GM19452 (cell line): ENCODE results near the gene ABO.
"Not testable (repeated sequence)": the region's sequence is repeated elsewhere in the genome, so short reads cannot be mapped to it uniquely, and the experiment has no call there.

Source experiments
- ATAC-seq: cut with Tn5 transposase; IDR thresholded peaks from one replicate; pipeline ENCODE4 v1.9.1; 2021; ENCODE audit not compliant: unreplicated experiment

The ABO gene

DNA sequence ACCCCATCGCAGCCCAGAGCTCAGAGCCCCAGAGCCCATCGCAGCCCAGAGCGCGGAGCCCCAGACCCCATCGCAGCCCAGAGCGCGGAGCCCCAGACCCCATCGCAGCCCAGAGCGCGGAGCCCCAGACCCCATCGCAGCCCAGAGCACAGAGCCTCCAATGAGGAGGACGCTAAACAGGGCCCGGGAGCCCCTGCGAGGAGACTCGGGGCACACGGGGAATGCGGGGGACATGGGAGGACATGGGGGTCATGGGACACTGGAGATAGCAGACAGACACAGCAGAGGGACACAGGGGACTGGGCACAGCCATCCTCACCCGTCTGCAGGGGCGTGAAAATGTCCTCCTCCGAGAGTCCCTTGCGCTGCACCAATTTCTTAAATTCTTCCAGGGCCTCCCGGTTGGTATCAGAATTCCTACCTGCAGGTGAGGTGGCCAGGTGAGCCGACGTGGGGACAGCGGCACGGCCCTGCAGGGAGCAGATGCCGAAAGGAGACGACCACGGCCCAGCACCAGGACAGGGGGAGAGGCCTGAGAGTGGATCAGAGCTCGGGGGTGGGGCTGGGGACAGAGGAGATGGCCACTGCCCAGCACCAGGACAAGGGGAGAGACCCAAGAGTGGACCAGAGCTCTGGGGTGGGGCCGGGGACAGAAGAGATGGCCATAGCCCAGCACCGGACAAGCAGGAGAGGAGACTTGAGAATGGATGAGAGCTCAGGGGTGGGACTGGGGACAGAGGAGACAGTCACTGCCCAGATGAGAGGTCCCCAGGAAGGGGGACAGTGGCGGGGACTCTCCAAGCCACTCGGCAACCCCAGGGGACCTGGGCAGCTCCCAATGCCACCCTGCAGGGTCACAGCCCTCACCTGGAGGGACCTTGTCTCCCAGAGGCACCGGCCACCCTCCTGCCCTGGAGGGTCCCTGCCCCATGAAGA, 68.7 kb downstream of the ABO start:
- ATAC-seq: no peak

GRCh38 chr9:133205481-133205887, 69.5 kb downstream of the ABO start:
- ATAC-seq: not testable (repeated sequence)
